Common myeloid progenitor, CD34-positive (primary cell): Measurements from ENCODE around the gene NXPE2.

Source experiments
- CTCF ChIA-PET: fragments of 350-600 bp; sonication (Branson Sonifier 250); formaldehyde crosslinking; loops from one replicate; lab custom pipeline; 2021; ENCODE audit warnings: antibody characterized with exemption; lab: Charles Lee
- POLR2A ChIA-PET: fragments of 350-600 bp; sonication (Branson Sonifier 250); formaldehyde crosslinking; loops from one replicate; lab custom pipeline; 2021; ENCODE audit warnings: antibody characterized with exemption; lab: Charles Lee
- DNase-seq, 3 donors: peaks; one replicate each; pipeline versions ENCODE4 v3.0.0 to v3.0.0-alpha.2; 2013
- H3K27ac ChIP-seq, 2 experiments: 1 replicate in 1 of 2; 2 replicates in 1 of 2; pipeline ENCODE4 v1.7.0; 2013; ENCODE audit warnings: inconsistent platforms in 2 of 2, low read length in 2 of 2, mild to moderate bottlenecking in 2 of 2, low read depth in 1 of 2, moderate library complexity in 1 of 2; ENCODE audit not compliant: severe bottlenecking in 2 of 2, insufficient read depth in 1 of 2, poor library complexity in 1 of 2
- H3K27me3 ChIP-seq, 5 experiments: replicated peaks in 2 of 5; 1 replicate in 3 of 5; 2 replicates in 2 of 5; pipeline versions ENCODE4 v1.6.1 to v1.7.0; 2013; ENCODE audit warnings: low read length in 4 of 5, mild to moderate bottlenecking in 2 of 5, moderate library complexity in 2 of 5, inconsistent platforms in 1 of 5; ENCODE audit not compliant: insufficient read depth in 5 of 5, control insufficient read depth in 4 of 5
- H3K36me3 ChIP-seq, 4 experiments: 1 replicate in 2 of 4; 2 replicates in 2 of 4; pipeline versions ENCODE4 v1.6.1 to v1.7.0; 2013; ENCODE audit warnings: low read length in 3 of 4, control low read depth in 1 of 4, mild to moderate bottlenecking in 1 of 4; ENCODE audit not compliant: control insufficient read depth in 4 of 4, insufficient read depth in 4 of 4
- H3K4me1 ChIP-seq, 4 experiments: 1 replicate in 3 of 4; 2 replicates in 1 of 4; pipeline versions ENCODE4 v1.6.1 to v1.7.1; 2013; ENCODE audit warnings: low read length in 3 of 4, mild to moderate bottlenecking in 3 of 4, control low read depth in 1 of 4, inconsistent platforms in 1 of 4, moderate library complexity in 1 of 4; ENCODE audit not compliant: control insufficient read depth in 4 of 4, insufficient read depth in 4 of 4; ENCODE audit errors: control extremely low read depth in 1 of 4
- H3K4me3 ChIP-seq, 7 experiments: 1 replicate in 4 of 7; 2 replicates in 3 of 7; pipeline versions ENCODE4 v1.5.1 to v1.7.0; 2013; ENCODE audit warnings: mild to moderate bottlenecking in 7 of 7, low read length in 6 of 7, moderate library complexity in 6 of 7, inconsistent platforms in 2 of 7, low read depth in 2 of 7, control low read depth in 1 of 7; ENCODE audit not compliant: insufficient read depth in 4 of 7, control insufficient read depth in 1 of 7; ENCODE audit errors: extremely low read depth in 1 of 7
- H3K9me3 ChIP-seq, 5 experiments: 1 replicate in 4 of 5; 2 replicates in 1 of 5; pipeline versions ENCODE4 v1.6.1 to v1.7.1; 2013; ENCODE audit warnings: low read length in 4 of 5, mild to moderate bottlenecking in 2 of 5, inconsistent platforms in 1 of 5, low read depth in 1 of 5, moderate library complexity in 1 of 5; ENCODE audit not compliant: control insufficient read depth in 4 of 5, insufficient read depth in 2 of 5; ENCODE audit errors: control extremely low read depth in 1 of 5
- WGBS: methylation state at CpG from one replicate; pipeline ENCODE4 v1.1.5; 2013; ENCODE audit not compliant: insufficient coverage; 5-methylcytosine and 5-hydroxymethylcytosine counted together

The NXPE2 gene

DNA sequence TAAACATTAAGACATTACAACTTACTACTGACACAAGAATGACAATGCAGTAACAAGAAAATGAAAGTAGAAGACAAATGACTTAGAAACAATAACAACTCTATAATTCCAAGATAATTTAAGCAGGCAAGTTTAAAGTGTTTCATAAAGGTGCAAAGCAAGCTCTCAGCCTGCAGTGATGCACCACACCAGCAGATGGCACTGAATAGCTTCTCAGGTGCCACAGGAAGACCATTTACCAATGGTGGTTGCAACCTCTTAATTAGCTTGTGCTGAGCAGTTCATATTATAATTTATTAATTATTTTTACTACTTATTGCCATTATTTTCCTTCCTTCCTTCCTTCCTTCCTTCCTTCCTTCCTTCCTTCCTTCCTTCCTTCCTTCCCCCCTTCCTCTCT, 60.6 kb downstream of the NXPE2 start:
- H3K9me3 ChIP-seq = peaks cover 0 to 4% (median 0%) of the 10 kb centered on the region in 5 experiments
- ChIA-PET POLR2A (interaction anchor here (0.6 kb wide), 1 partner anchor 12 kb away, joined by 3 read pairs; no protein-coding TSS in a partner anchor), CTCF (interaction anchor here (1.0 kb wide), 1 partner anchor 24 kb away, joined by 3 read pairs; no protein-coding TSS in a partner anchor)
- no peak overlapping the region for H3K27ac ChIP-seq
- H3K36me3 ChIP-seq = no peaks in the 10 kb centered on the region
- H3K4me1 ChIP-seq = no peaks in the 10 kb centered on the region
- H3K4me3 ChIP-seq = no peak overlapping the region
- DNase-seq = peak; percentile 13 to 58 (median 57)
- peaks cover 0 to 2% (median 0%) of the 10 kb centered on the region in 5 experiments for H3K27me3 ChIP-seq

DNA sequence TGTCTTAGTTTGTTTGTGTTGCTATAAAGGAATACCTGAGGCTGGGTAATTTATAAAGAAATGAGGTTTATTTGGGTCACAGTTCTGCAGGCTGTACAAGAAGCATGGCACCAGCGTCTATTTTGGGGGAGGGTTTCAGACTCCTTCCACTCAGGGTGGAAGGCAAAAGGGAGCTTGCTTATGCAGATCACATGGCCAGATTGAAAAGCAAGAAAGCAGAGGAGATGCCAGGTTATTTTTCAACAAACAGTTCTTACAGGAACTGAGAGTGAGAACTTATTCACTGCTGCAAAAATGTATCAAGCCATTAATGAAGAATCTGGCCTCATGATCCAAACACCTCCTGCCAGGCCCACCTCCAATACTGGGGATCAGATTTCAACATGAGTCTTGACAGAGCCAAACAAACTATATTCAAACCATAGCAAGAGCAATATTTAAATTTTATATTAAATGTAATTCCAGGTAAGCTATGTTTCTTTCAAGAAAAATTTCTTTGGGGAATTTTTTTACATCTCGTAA, 66.9 kb downstream of the NXPE2 start:
- DNase-seq = no peak
- Histone ChIP-seq H3K4me1 (no peaks in the 10 kb centered on the region), H3K36me3 (no peaks in the 10 kb centered on the region), H3K4me3 (no peak overlapping the region), H3K27me3 (peaks cover 0 to 2% (median 0%) of the 10 kb centered on the region in 5 experiments), H3K9me3 (peaks cover 0 to 4% (median 0%) of the 10 kb centered on the region in 5 experiments), H3K27ac (no peak overlapping the region)
- 100% methylated on average over 1 of the region's 2 CpGs for WGBS
- ChIA-PET POLR2A (no interaction called here), CTCF (no interaction called here)

DNA sequence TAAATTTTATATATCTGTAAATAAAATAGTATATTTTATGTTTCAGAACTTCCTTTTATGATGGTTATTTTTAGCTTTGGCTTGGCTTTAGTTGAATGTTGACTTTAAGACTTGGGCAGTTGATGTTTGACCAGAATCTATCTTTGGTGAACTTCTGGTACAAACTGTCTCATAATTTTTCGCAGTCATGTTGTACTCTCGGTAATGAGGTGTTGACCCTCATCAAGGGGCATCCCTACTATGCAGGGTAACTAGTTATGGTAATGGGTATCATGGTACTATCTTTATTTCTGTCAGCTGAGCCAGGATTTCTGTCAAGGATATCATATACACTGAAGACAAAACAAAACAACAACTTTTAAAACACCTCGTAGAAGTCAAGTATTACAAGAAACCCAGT, 67.7 kb downstream of the NXPE2 start:
- ChIA-PET POLR2A (no interaction called here), CTCF (no interaction called here)
- no peak overlapping the region for H3K4me3 ChIP-seq
- WGBS = 93% methylated on average over 3 of the region's 3 CpGs
- peaks cover 0 to 3% (median 0%) of the 10 kb centered on the region in 5 experiments for H3K9me3 ChIP-seq
- H3K27ac ChIP-seq = no peak overlapping the region
- H3K36me3 ChIP-seq = no peaks in the 10 kb centered on the region
- DNase-seq = no peak
- no peaks in the 10 kb centered on the region for H3K4me1 ChIP-seq
- H3K27me3 ChIP-seq = peaks cover 0 to 2% (median 0%) of the 10 kb centered on the region in 5 experiments
